Loucy (cell line): ENCODE results near the gene TPM4.

ENCODE experiments used
- H2AFZ ChIP-seq: fragments of 200-600 bp; sonication (generic); 2 replicates; pipeline ENCODE4 v1.6.0; 2016; ENCODE audit warnings: antibody characterized with exemption, mild to moderate bottlenecking, low read length, moderate library complexity
- H3F3A ChIP-seq: fragments of 200-600 bp; 2 replicates; pipeline ENCODE4 v1.6.0; 2016; ENCODE audit warnings: antibody characterized with exemption, low read depth, mild to moderate bottlenecking
- H3K27me3 ChIP-seq: fragments of 200-600 bp; sonication (generic); 2 replicates; pipeline ENCODE4 v1.6.1; 2014; ENCODE audit warnings: low read length, mild to moderate bottlenecking; ENCODE audit not compliant: insufficient read depth, poor library complexity, severe bottlenecking
- H3K36me3 ChIP-seq: fragments of 200-600 bp; sonication (generic); 2 replicates; pipeline ENCODE4 v1.6.1; 2016; ENCODE audit warnings: low read length; ENCODE audit not compliant: insufficient read depth
- H3K4me1 ChIP-seq: fragments of 200-600 bp; sonication (generic); 2 replicates; pipeline ENCODE4 v1.5.1; 2014; ENCODE audit warnings: low read length, mild to moderate bottlenecking; ENCODE audit not compliant: insufficient read depth, poor library complexity, severe bottlenecking
- H3K4me2 ChIP-seq: fragments of 200-600 bp; sonication (generic); 2 replicates; pipeline ENCODE4 v1.6.0; 2014; ENCODE audit warnings: antibody characterized with exemption, low read length, low read depth, mild to moderate bottlenecking; ENCODE audit not compliant: poor library complexity, severe bottlenecking
- H3K4me3 ChIP-seq: fragments of 200-600 bp; sonication (generic); 2 replicates; pipeline ENCODE4 v1.5.1; 2014; ENCODE audit warnings: low read length, mild to moderate bottlenecking, mixed read lengths; ENCODE audit not compliant: poor library complexity, severe bottlenecking
- H3K79me2 ChIP-seq: fragments of 200-600 bp; sonication (generic); 2 replicates; pipeline ENCODE4 v1.6.1; 2014; ENCODE audit warnings: low read length; ENCODE audit not compliant: insufficient read depth
- H3K9ac ChIP-seq: fragments of 200-600 bp; sonication (generic); 2 replicates; pipeline ENCODE4 v1.6.0; 2014; ENCODE audit warnings: mild to moderate bottlenecking, low read depth, low read length, moderate library complexity; ENCODE audit not compliant: poor library complexity, severe bottlenecking
- H3K9me2 ChIP-seq: fragments of 200-600 bp; sonication (generic); replicated peaks from 2 replicates; pipeline ENCODE4 v1.6.1; 2016; ENCODE audit warnings: low read depth, low read length, mixed read lengths
- H3K9me3 ChIP-seq: fragments of 200-600 bp; sonication (generic); 2 replicates; pipeline ENCODE4 v1.6.1; 2014; ENCODE audit warnings: mild to moderate bottlenecking, antibody characterized with exemption, low read length, low read depth; ENCODE audit not compliant: insufficient read depth
- H4K20me1 ChIP-seq: fragments of 200-600 bp; sonication (generic); 2 replicates; pipeline ENCODE4 v1.6.0; 2014; ENCODE audit warnings: antibody characterized with exemption, low read length, mild to moderate bottlenecking; ENCODE audit not compliant: insufficient read depth, poor library complexity, severe bottlenecking
- EZH2phosphoT487 ChIP-seq: fragments of 200-600 bp; IDR thresholded peaks from 2 replicates; pipeline ENCODE4 v1.6.1; 2018; ENCODE audit warnings: antibody characterized with exemption, mild to moderate bottlenecking, moderate library complexity, borderline replicate concordance
- TF ChIP-seq, protein P1 (sequence below): fragments of 200-600 bp; sonication (generic); conservative IDR thresholded peaks from 2 replicates; pipeline ENCODE4 v1.5.1; 2014; ENCODE audit warnings: mild to moderate bottlenecking, antibody characterized with exemption, low read length

Gene TPM4

DNA sequence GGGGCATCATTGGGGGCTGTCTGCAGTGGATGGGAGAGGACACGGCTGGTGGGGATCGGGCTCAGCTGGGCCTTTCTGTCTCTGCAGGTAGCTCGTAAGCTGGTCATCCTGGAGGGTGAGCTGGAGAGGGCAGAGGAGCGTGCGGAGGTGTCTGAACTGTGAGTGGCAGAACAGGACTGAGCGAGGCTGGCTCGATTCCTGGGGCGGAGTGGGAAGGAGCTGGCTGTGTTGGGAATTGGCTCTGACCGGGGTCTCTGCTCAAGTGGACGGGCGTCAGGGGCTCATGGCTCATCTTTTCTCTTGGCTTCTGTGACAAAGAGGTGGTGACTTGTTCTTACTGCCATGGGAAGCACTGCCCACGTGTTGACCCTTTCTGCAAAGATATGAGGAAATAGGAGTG lies 11.6 kb downstream of the TPM4 start:
- H3K4me3 ChIP-seq: no peak overlapping the region
- 0 out of 2 replicates have a peak, but pooled peaks cover 6% of the 10 kb centered on the region for H3F3A ChIP-seq
- H4K20me1 ChIP-seq: peaks cover 85% of the 10 kb centered on the region
- peaks cover 99% of the 10 kb centered on the region for H3K79me2 ChIP-seq
- TF ChIP-seq, protein P1, sequence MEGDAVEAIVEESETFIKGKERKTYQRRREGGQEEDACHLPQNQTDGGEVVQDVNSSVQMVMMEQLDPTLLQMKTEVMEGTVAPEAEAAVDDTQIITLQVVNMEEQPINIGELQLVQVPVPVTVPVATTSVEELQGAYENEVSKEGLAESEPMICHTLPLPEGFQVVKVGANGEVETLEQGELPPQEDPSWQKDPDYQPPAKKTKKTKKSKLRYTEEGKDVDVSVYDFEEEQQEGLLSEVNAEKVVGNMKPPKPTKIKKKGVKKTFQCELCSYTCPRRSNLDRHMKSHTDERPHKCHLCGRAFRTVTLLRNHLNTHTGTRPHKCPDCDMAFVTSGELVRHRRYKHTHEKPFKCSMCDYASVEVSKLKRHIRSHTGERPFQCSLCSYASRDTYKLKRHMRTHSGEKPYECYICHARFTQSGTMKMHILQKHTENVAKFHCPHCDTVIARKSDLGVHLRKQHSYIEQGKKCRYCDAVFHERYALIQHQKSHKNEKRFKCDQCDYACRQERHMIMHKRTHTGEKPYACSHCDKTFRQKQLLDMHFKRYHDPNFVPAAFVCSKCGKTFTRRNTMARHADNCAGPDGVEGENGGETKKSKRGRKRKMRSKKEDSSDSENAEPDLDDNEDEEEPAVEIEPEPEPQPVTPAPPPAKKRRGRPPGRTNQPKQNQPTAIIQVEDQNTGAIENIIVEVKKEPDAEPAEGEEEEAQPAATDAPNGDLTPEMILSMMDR: no peak
- no peak for TF ChIP-seq EZH2phosphoT487
- no peaks in the 10 kb centered on the region for H3K9me3 ChIP-seq
- H2AFZ ChIP-seq: no peak overlapping the region
- peaks cover 48% of the 10 kb centered on the region for H3K4me1 ChIP-seq
- H3K9me2 ChIP-seq: no peaks in the 10 kb centered on the region
- H3K4me2 ChIP-seq: peak overlapping the region; percentile 88
- H3K27me3 ChIP-seq: no peaks in the 10 kb centered on the region
- H3K9ac ChIP-seq: peak overlapping the region; percentile 74
- peaks cover 100% of the 10 kb centered on the region for H3K36me3 ChIP-seq

DNA sequence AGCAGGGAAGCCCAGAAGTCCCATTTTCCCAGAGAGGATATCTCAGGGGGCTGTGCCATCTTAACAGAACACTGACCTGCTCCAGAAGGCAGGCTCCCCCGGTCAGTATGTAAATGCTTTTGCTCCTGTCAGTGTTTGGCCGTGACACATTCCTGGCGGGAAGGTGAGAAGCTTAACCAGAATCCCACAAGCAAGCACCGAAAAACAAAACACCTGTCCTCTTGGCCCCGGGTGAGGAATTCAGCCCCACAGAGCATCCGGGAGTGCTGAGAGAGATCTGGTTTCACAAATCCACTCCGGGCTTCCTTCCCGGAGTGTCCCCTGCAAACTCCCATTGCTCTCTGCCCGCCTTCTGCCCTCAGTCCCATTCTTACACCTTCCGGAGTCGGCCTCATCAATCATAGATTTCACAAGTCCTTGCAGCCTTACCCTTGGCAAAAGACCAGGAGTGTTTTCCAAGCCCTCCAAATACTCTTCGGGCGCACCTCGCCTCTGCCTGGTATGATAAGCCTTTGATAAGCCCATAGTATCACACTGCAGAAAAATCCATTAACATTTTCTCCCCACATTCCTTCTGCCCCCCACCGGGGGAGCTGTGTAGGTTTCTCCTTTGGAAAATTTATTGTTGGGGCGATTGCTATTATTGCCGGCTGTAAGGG lies 12.2 kb downstream of the TPM4 start:
- Histone ChIP-seq H3K4me3 (no peak overlapping the region), H3K9me2 (no peaks in the 10 kb centered on the region), H3K9ac (peak overlapping the region; percentile 74), H3K4me1 (peaks cover 48% of the 10 kb centered on the region), H3K27me3 (no peaks in the 10 kb centered on the region), H3F3A (peaks cover 7% of the 10 kb centered on the region; the same call in 1 of the 2 replicates), H4K20me1 (peaks cover 84% of the 10 kb centered on the region), H3K79me2 (peaks cover 99% of the 10 kb centered on the region), H2AFZ (no peak overlapping the region), H3K4me2 (peak overlapping the region; percentile 88), H3K36me3 (peaks cover 100% of the 10 kb centered on the region), H3K9me3 (no peaks in the 10 kb centered on the region)
- no peak for TF ChIP-seq EZH2phosphoT487
- TF ChIP-seq, protein P1: peak; percentile 47

DNA sequence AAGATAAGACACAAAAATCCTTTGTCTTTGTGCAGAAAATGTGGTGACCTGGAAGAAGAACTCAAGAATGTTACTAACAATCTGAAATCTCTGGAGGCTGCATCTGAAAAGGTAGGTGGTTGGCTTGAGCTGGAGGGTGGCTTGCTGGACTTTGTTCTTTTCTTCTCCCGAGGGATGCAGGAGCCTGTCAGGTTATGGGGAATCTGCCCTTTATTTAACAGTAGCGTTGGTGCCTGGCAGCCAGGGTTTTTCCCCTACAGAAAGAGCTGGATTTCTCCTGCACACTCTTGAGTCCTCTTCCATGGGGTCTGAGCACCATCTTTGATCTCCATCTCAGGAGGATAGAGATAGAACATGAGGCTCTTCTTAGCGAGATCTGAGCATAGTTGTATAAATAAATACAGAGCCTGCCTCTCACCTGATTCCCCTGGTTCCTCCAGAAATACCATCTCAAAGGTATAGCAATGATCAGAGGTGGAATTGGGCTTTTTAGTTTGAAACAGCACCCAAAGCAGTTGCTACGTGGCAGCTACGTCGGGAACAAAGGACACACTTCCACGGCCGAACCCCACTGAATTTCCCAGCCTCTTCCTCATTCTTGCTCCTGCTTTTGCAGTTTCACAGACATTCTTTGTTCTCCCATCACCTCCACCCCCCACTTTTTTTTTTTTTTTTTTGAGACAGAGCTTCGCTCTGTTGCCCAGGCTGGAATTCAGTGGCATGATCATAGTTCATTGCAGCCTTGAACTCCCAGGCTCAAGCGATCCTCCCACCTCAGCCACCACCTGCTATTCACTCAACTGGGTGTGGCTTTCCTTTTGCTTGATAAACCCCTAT lies 12.9 kb downstream of the TPM4 start:
- Histone ChIP-seq H3K9ac (peak overlapping the region; percentile 74), H3K4me2 (peak overlapping the region; percentile 21)

More for the DNA sequence above, 12.9 kb downstream of the TPM4 start:
- peaks cover 100% of the 10 kb centered on the region for H3K36me3 ChIP-seq
- no peaks in the 10 kb centered on the region for H3K27me3 ChIP-seq
- peaks cover 80% of the 10 kb centered on the region for H4K20me1 ChIP-seq
- H3K9me3 ChIP-seq: no peaks in the 10 kb centered on the region
- no peaks in the 10 kb centered on the region for H3K9me2 ChIP-seq
- H2AFZ ChIP-seq: no peak overlapping the region
- H3F3A ChIP-seq: peaks cover 11% of the 10 kb centered on the region; the same call in 1 of the 2 replicates
- H3K4me1 ChIP-seq: peaks cover 44% of the 10 kb centered on the region
- no peak for TF ChIP-seq EZH2phosphoT487
- TF ChIP-seq, protein P1: no peak
- no peak overlapping the region for H3K4me3 ChIP-seq
- peaks cover 95% of the 10 kb centered on the region for H3K79me2 ChIP-seq
